Measurements from ENCODE around the gene TRAP1.

DNA sequence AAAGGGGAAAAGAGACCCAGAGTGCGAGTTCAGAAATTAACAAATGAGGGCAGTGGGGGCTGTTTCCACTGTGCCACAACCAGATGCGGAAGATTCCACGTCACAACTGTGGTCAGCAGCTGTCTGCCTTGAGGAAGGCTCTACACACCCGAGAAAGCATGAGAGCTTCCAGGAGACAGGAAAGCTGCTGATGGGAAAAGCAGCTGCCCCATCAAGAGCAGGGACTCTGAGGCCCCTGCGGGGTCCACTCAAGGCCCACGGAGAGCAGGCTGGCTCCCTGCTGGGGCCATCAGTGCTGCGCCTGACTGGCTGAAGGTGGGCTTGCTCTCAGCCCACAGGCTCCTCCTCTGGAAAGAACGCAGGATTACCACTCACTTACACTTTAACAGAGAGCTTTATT is 14.8 kb upstream of the TRAP1 start:
- TF ChIP-seq, protein P1, sequence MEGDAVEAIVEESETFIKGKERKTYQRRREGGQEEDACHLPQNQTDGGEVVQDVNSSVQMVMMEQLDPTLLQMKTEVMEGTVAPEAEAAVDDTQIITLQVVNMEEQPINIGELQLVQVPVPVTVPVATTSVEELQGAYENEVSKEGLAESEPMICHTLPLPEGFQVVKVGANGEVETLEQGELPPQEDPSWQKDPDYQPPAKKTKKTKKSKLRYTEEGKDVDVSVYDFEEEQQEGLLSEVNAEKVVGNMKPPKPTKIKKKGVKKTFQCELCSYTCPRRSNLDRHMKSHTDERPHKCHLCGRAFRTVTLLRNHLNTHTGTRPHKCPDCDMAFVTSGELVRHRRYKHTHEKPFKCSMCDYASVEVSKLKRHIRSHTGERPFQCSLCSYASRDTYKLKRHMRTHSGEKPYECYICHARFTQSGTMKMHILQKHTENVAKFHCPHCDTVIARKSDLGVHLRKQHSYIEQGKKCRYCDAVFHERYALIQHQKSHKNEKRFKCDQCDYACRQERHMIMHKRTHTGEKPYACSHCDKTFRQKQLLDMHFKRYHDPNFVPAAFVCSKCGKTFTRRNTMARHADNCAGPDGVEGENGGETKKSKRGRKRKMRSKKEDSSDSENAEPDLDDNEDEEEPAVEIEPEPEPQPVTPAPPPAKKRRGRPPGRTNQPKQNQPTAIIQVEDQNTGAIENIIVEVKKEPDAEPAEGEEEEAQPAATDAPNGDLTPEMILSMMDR (conservative IDR thresholded peaks at IDR 0.05; ENCODE audit: low read depth in 2 of 2): no peak
- TF ChIP-seq, protein P2, sequence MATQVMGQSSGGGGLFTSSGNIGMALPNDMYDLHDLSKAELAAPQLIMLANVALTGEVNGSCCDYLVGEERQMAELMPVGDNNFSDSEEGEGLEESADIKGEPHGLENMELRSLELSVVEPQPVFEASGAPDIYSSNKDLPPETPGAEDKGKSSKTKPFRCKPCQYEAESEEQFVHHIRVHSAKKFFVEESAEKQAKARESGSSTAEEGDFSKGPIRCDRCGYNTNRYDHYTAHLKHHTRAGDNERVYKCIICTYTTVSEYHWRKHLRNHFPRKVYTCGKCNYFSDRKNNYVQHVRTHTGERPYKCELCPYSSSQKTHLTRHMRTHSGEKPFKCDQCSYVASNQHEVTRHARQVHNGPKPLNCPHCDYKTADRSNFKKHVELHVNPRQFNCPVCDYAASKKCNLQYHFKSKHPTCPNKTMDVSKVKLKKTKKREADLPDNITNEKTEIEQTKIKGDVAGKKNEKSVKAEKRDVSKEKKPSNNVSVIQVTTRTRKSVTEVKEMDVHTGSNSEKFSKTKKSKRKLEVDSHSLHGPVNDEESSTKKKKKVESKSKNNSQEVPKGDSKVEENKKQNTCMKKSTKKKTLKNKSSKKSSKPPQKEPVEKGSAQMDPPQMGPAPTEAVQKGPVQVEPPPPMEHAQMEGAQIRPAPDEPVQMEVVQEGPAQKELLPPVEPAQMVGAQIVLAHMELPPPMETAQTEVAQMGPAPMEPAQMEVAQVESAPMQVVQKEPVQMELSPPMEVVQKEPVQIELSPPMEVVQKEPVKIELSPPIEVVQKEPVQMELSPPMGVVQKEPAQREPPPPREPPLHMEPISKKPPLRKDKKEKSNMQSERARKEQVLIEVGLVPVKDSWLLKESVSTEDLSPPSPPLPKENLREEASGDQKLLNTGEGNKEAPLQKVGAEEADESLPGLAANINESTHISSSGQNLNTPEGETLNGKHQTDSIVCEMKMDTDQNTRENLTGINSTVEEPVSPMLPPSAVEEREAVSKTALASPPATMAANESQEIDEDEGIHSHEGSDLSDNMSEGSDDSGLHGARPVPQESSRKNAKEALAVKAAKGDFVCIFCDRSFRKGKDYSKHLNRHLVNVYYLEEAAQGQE (IDR thresholded peaks at IDR 0.05; ENCODE audit: unreplicated experiment): no peak
- no peak for TF ChIP-seq EZH2 (IDR thresholded peaks at IDR 0.05; ENCODE audit: low read depth, unreplicated experiment)
